Dendritic cell treated with granulocyte-macrophage colony-stimulating factor and Interleukin-4, amounts not matched to agents 40 ng/mL and 50 ng/mL, for 4 days (primary cell): ENCODE measurements around the gene AGAP1.

Experiments
- H3K27ac Mint-ChIP-seq: one replicate; pipeline ENCODE4 v1.8.0; 2022; ENCODE audit warnings: mild to moderate bottlenecking, mixed read lengths
- H3K27me3 Mint-ChIP-seq: one replicate; pipeline ENCODE4 v1.8.0; 2022; ENCODE audit warnings: mild to moderate bottlenecking, mixed read lengths
- H3K36me3 Mint-ChIP-seq: one replicate; pipeline ENCODE4 v1.8.0; 2022; ENCODE audit warnings: low read depth, mixed read lengths
- H3K4me1 Mint-ChIP-seq: one replicate; pipeline ENCODE4 v1.8.0; 2022; ENCODE audit warnings: low read depth, mixed read lengths
- H3K4me3 Mint-ChIP-seq: one replicate; pipeline ENCODE4 v1.8.0; 2022; ENCODE audit warnings: mild to moderate bottlenecking, moderate library complexity, mixed read lengths
- H3K9me3 Mint-ChIP-seq: one replicate; pipeline ENCODE4 v1.8.0; 2022; ENCODE audit warnings: mixed read lengths
- intact Hi-C: fragments of 100-400 bp; cut with micrococcal nuclease; formaldehyde crosslinking; loops from one replicate; pipeline ENCODE4 v1.15.0; 2022

Gene AGAP1

GRCh38 chr2:235688511-235689426 is 194.9 kb downstream of the AGAP1 start:
- peaks cover 2% of the 10 kb centered on the region for H3K27me3 Mint-ChIP-seq
- no peaks in the 10 kb centered on the region for H3K4me1 Mint-ChIP-seq

GRCh38 chr2:235689427-235689853 is 195.6 kb downstream of the AGAP1 start:
- H3K27ac Mint-ChIP-seq = no peak overlapping the region
- no peaks in the 10 kb centered on the region for H3K27me3 Mint-ChIP-seq
- H3K36me3 Mint-ChIP-seq = no peaks in the 10 kb centered on the region
- H3K9me3 Mint-ChIP-seq = no peaks in the 10 kb centered on the region
- intact Hi-C loops = no loop called here
- no peak overlapping the region for H3K4me3 Mint-ChIP-seq
- H3K4me1 Mint-ChIP-seq = no peaks in the 10 kb centered on the region

More at GRCh38 chr2:235688511-235689426, 194.9 kb downstream of the AGAP1 start:
- Mint-ChIP-seq H3K27ac (no peak overlapping the region), H3K9me3 (no peaks in the 10 kb centered on the region), H3K4me3 (no peak overlapping the region), H3K36me3 (no peaks in the 10 kb centered on the region)
- intact Hi-C loops = no loop called here

DNA sequence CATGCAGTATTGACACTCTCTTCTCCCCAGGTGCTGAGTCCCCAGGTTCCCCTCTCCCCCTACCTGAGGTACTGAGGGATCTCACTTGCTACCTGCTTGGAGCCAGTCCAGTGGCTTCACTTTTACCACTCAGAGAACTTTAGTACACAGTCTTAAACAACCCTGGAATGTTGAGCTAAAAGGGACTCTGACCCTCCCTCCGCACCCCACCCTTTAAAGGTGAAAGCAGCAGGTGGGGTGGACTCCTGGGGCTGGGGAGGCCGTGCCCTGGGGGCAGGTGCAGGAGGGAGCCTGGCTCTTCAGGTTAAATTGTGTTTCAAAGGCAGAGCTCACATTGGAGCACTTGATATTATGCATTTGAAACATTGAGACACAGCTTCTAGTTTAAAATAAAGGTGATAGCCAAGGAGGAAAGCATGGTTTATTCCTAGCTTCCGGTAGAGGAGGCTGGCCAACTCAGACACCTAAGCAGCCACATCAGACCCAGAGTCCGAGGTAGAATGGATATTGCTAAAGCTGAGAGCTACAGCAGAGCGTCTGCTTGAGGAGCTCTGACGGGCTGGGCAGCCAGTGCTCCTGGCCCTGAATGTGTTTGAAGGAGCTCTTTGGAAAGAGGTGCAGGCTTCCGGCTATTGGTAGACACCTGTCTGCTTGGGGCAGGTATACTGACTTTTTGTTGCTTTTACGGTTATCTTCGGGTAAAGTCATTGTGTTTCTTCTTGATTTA is 196.4 kb downstream of the AGAP1 start:
- H3K4me3 Mint-ChIP-seq = no peak overlapping the region
- H3K27me3 Mint-ChIP-seq = no peaks in the 10 kb centered on the region
- H3K27ac Mint-ChIP-seq = no peak overlapping the region
- H3K4me1 Mint-ChIP-seq = no peaks in the 10 kb centered on the region
- H3K36me3 Mint-ChIP-seq = no peaks in the 10 kb centered on the region
- no peaks in the 10 kb centered on the region for H3K9me3 Mint-ChIP-seq
- intact Hi-C loops = no loop called here

- no peaks in the 10 kb centered on the region for H3K36me3 Mint-ChIP-seq
- H3K9me3 Mint-ChIP-seq = no peaks in the 10 kb centered on the region
- H3K27ac Mint-ChIP-seq = no peak overlapping the region
- H3K27me3 Mint-ChIP-seq = no peaks in the 10 kb centered on the region
- H3K4me3 Mint-ChIP-seq = no peak overlapping the region
- H3K4me1 Mint-ChIP-seq = no peaks in the 10 kb centered on the region
- intact Hi-C loops = no loop called here
These were observed 197.1 kb downstream of the AGAP1 start for GRCh38 chr2:235690809-235691450.

- H3K36me3 Mint-ChIP-seq = no peaks in the 10 kb centered on the region
- H3K4me1 Mint-ChIP-seq = no peaks in the 10 kb centered on the region
- H3K27ac Mint-ChIP-seq = no peak overlapping the region
- no peaks in the 10 kb centered on the region for H3K27me3 Mint-ChIP-seq
- no peak overlapping the region for H3K4me3 Mint-ChIP-seq
- no peaks in the 10 kb centered on the region for H3K9me3 Mint-ChIP-seq
- intact Hi-C loops = no loop called here
These were observed 198.2 kb downstream of the AGAP1 start for GRCh38 chr2:235692076-235692475.

- H3K4me3 Mint-ChIP-seq = no peak overlapping the region
- intact Hi-C loops = no loop called here
- no peaks in the 10 kb centered on the region for H3K36me3 Mint-ChIP-seq
- no peaks in the 10 kb centered on the region for H3K4me1 Mint-ChIP-seq
- H3K9me3 Mint-ChIP-seq = no peaks in the 10 kb centered on the region
- H3K27me3 Mint-ChIP-seq = no peaks in the 10 kb centered on the region
- no peak overlapping the region for H3K27ac Mint-ChIP-seq
These were observed 198.9 kb downstream of the AGAP1 start for GRCh38 chr2:235692671-235693171.

- Mint-ChIP-seq H3K36me3 (no peaks in the 10 kb centered on the region), H3K27ac (no peak overlapping the region), H3K9me3 (no peaks in the 10 kb centered on the region), H3K4me1 (no peaks in the 10 kb centered on the region), H3K27me3 (no peaks in the 10 kb centered on the region), H3K4me3 (no peak overlapping the region)
- intact Hi-C loops = no loop called here
These were observed 199.4 kb downstream of the AGAP1 start for GRCh38 chr2:235693279-235693678.

DNA sequence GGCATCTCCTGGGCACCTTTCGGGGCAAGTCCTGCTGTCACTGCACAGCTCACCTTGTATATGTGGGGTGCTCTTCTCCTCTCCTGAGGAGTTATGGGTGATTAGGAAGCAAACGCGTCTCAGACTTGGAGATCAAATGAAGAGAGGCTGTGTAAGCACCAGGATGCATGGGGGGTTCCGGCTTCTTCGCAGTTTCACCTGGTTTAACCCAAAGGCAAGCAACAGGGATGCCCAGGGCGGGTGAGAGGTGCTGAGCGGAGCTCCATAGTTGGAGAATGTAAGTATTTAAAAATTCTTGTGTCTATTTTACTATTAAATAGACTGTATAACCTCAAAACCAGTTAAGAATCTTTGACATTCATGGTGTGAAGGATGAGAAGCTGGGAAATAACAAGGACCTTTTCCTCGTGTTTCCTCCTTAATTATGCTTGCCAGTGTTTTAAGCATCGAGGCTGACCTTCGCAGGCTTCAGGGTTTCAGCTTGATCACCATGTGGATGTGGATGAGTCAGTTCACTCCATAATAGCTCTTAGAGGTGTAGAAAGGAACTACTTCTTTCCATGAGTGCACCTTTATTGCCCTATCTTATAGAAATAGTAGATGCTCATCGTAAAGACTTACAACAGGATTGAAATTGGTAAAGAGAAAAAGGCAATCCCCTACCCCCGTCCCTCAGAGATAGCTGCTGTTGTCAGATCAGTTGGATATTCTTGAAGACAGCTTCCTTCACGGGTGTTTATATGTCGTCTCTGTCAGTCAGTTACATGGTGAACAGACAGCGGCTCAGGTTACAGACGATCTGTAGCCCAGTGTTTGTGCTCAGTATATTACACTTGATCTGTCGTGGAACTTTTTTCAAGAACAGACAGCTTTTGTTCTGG is 201.1 kb downstream of the AGAP1 start:
- Mint-ChIP-seq H3K9me3 (no peaks in the 10 kb centered on the region), H3K36me3 (no peaks in the 10 kb centered on the region)

DNA sequence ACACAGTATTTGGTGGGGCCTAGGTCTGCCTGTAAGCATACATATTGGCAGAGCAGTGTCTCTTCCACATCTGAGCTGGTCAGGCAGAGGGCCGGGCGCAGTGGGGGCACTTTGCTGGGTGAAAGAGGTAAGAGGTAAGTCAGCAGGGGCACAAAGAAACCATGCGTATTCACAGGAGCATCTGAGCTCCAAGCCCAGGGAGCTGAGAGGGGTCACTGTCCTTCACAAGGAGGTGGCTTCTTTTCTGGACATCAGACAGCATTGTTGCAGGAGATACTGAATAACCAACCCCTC is 201.7 kb downstream of the AGAP1 start:
- Mint-ChIP-seq H3K27me3 (no peaks in the 10 kb centered on the region), H3K4me3 (no peak overlapping the region), H3K36me3 (no peaks in the 10 kb centered on the region), H3K9me3 (no peaks in the 10 kb centered on the region), H3K4me1 (no peaks in the 10 kb centered on the region), H3K27ac (no peak overlapping the region)
- intact Hi-C loops = no loop called here

More for the DNA sequence above, 201.1 kb downstream of the AGAP1 start:
- Mint-ChIP-seq H3K27ac (no peak overlapping the region), H3K27me3 (no peaks in the 10 kb centered on the region), H3K4me1 (no peaks in the 10 kb centered on the region), H3K4me3 (no peak overlapping the region)
- intact Hi-C loops = no loop called here

DNA sequence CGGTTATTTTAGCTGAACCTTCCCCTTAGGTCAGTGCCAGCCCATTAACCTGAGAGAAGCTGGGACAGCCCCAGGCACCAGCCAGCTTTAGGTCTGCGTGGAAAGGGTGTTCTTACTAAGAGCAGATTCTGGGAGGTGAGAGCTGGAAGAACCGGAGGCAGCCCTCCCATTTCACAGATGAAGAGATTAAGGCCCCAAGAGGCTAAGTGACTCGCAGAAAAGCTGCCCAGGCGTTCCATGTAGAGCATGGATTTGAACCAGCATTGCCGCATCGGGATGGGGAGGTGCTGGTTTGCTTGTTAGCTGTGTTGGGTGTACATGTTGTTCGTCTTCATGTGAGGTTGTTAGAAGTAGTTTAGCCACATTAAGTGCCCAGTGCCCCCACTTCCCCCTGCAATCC is 203.2 kb downstream of the AGAP1 start:
- Mint-ChIP-seq H3K27me3 (peaks cover 2% of the 10 kb centered on the region), H3K4me1 (no peaks in the 10 kb centered on the region), H3K36me3 (no peaks in the 10 kb centered on the region)

GRCh38 chr2:235698028-235698427 is 204.2 kb downstream of the AGAP1 start:
- Mint-ChIP-seq H3K27ac (no peak overlapping the region), H3K36me3 (no peaks in the 10 kb centered on the region), H3K9me3 (no peaks in the 10 kb centered on the region), H3K27me3 (peaks cover 5% of the 10 kb centered on the region), H3K4me3 (no peak overlapping the region), H3K4me1 (no peaks in the 10 kb centered on the region)
- intact Hi-C loops = no loop called here

More for the DNA sequence above, 203.2 kb downstream of the AGAP1 start:
- H3K27ac Mint-ChIP-seq = no peak overlapping the region
- no peaks in the 10 kb centered on the region for H3K9me3 Mint-ChIP-seq
- H3K4me3 Mint-ChIP-seq = no peak overlapping the region
- intact Hi-C loops = no loop called here

- Mint-ChIP-seq H3K4me3 (no peak overlapping the region), H3K27ac (no peak overlapping the region), H3K27me3 (peaks cover 5% of the 10 kb centered on the region), H3K36me3 (no peaks in the 10 kb centered on the region), H3K9me3 (no peaks in the 10 kb centered on the region), H3K4me1 (no peaks in the 10 kb centered on the region)
- intact Hi-C loops = no loop called here
These were observed 204.6 kb downstream of the AGAP1 start for GRCh38 chr2:235698491-235698890.

GRCh38 chr2:235699576-235699975 is 205.7 kb downstream of the AGAP1 start:
- peaks cover 5% of the 10 kb centered on the region for H3K27me3 Mint-ChIP-seq
- intact Hi-C loops = no loop called here
- H3K27ac Mint-ChIP-seq = no peak overlapping the region
- H3K4me3 Mint-ChIP-seq = no peak overlapping the region
- no peaks in the 10 kb centered on the region for H3K4me1 Mint-ChIP-seq
- H3K9me3 Mint-ChIP-seq = no peaks in the 10 kb centered on the region
- no peaks in the 10 kb centered on the region for H3K36me3 Mint-ChIP-seq
